ENCODE data around the gene TSC22D3.

DNA sequence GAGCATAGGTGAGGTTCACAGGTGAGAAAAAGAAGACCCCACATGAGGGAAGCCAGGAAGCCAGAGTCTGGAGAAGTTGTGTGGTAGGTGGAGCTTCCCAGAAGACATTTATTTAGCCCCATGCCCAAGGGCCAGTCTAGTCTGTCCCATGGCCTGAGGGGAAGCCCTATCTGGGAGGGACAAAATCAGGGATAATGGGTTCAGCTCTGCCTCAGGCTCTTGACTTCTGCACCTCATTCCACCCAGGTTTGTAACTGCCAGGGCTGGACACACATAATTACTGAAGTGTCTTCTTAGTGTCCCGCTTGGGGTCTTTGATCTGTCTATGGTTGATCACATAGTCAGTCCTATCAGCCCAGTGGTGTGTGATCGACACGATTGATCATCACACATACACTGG, 36.0 kb downstream of the TSC22D3 start:
- TF ChIP-seq, protein P1, sequence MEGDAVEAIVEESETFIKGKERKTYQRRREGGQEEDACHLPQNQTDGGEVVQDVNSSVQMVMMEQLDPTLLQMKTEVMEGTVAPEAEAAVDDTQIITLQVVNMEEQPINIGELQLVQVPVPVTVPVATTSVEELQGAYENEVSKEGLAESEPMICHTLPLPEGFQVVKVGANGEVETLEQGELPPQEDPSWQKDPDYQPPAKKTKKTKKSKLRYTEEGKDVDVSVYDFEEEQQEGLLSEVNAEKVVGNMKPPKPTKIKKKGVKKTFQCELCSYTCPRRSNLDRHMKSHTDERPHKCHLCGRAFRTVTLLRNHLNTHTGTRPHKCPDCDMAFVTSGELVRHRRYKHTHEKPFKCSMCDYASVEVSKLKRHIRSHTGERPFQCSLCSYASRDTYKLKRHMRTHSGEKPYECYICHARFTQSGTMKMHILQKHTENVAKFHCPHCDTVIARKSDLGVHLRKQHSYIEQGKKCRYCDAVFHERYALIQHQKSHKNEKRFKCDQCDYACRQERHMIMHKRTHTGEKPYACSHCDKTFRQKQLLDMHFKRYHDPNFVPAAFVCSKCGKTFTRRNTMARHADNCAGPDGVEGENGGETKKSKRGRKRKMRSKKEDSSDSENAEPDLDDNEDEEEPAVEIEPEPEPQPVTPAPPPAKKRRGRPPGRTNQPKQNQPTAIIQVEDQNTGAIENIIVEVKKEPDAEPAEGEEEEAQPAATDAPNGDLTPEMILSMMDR (IDR thresholded peaks at IDR 0.05): no peak
- TF ChIP-seq POLR2A (IDR thresholded peaks at IDR 0.05): no peak
